ENCODE data around the gene MRPL22.
"Not testable (repeated sequence)": the region's sequence is repeated elsewhere in the genome, so short reads cannot be mapped to it uniquely, and the experiment has no call there.

Gene MRPL22

GRCh38 chr5:154940772-154941620 lies at the start of gene MRPL22:
MRPL22 (plus strand) TSS chr5:154941073; CDS start chr5:154941111, 38 bp downstream.
- peak; percentile 93 for DNase-seq

GRCh38 chr5:154892369-154892771 lies 48.5 kb upstream of the MRPL22 start:
- no peak for DNase-seq

GRCh38 chr5:154893381-154893780 lies 47.5 kb upstream of the MRPL22 start:
- no peak for DNase-seq

GRCh38 chr5:154895606-154896561 lies 45.0 kb upstream of the MRPL22 start:
- DNase-seq: no peak

- no peak for DNase-seq
Measured at GRCh38 chr5:154896562-154897165, 44.2 kb upstream of the MRPL22 start.

GRCh38 chr5:154898210-154898609 lies 42.7 kb upstream of the MRPL22 start:
- peak; percentile 46 for DNase-seq

- peak; percentile 34 for DNase-seq
Measured at GRCh38 chr5:154899151-154899816, 41.6 kb upstream of the MRPL22 start.

- no peak for DNase-seq
Measured at GRCh38 chr5:154900066-154900465, 40.8 kb upstream of the MRPL22 start.

- no peak for DNase-seq
Measured at GRCh38 chr5:154901276-154901675, 39.6 kb upstream of the MRPL22 start.

GRCh38 chr5:154901913-154902312 lies 39.0 kb upstream of the MRPL22 start:
- no peak for DNase-seq

GRCh38 chr5:154905601-154906000 lies 35.3 kb upstream of the MRPL22 start:
- not testable (repeated sequence) for DNase-seq

- DNase-seq: no peak
Measured at GRCh38 chr5:154916874-154917273, 24.0 kb upstream of the MRPL22 start.

- DNase-seq: no peak
Measured at GRCh38 chr5:154917757-154918156, 23.1 kb upstream of the MRPL22 start.

GRCh38 chr5:154923441-154924430 lies 17.1 kb upstream of the MRPL22 start:
- no peak for DNase-seq

GRCh38 chr5:154933537-154933936 lies 7.3 kb upstream of the MRPL22 start:
- DNase-seq: no peak

- no peak for DNase-seq
Measured at GRCh38 chr5:154934881-154935280, 6.0 kb upstream of the MRPL22 start.

GRCh38 chr5:154937186-154937717 lies 3.6 kb upstream of the MRPL22 start:
- DNase-seq: no peak

GRCh38 chr5:154937718-154938466 lies 3.0 kb upstream of the MRPL22 start, which contains the start of gene GEMIN5:
GEMIN5 (minus strand) TSS chr5:154938211; CDS start chr5:154938133, 78 bp downstream.
- peak; percentile 89 for DNase-seq

GRCh38 chr5:154939387-154939786 lies 1.5 kb upstream of the MRPL22 start:
- DNase-seq: not testable (repeated sequence)

GRCh38 chr5:154940375-154940771 lies 500 bp upstream of the MRPL22 start:
- DNase-seq: no peak
